Endodermal cell (in vitro differentiated cells): ENCODE measurements around the gene GPR4. TPM values are rescaled to one million over a fixed set of nuclear protein-coding genes. Genes with fewer than 3 reads are reported as not detected.

Experiments used
- DNase-seq: peaks from one replicate; pipeline ENCODE4 v3.0.0-alpha.2; 2017
- H3K27ac ChIP-seq: 2 replicates; pipeline ENCODE4 v1.5.1; 2013; ENCODE audit warnings: mild to moderate bottlenecking, low read depth, low read length, moderate library complexity
- H3K27me3 ChIP-seq: 2 replicates; pipeline ENCODE4 v1.6.1; 2013; ENCODE audit warnings: mild to moderate bottlenecking, low read length, moderate library complexity; ENCODE audit not compliant: insufficient read depth, control insufficient read depth, poor library complexity, severe bottlenecking
- H3K36me3 ChIP-seq: 2 replicates; pipeline ENCODE4 v1.7.0; 2013; ENCODE audit warnings: mild to moderate bottlenecking, low read length, moderate library complexity; ENCODE audit not compliant: control insufficient read depth, insufficient read depth
- H3K4me1 ChIP-seq: one replicate; pipeline ENCODE4 v1.7.0; 2013; ENCODE audit warnings: low read length; ENCODE audit not compliant: control insufficient read depth, insufficient read depth
- H3K4me3 ChIP-seq: 2 replicates; pipeline ENCODE4 v1.5.1; 2013; ENCODE audit warnings: mild to moderate bottlenecking, low read length, moderate library complexity
- H3K9ac ChIP-seq: 2 replicates; pipeline ENCODE4 v1.6.1; 2013; ENCODE audit warnings: mild to moderate bottlenecking, low read length, moderate library complexity; ENCODE audit not compliant: poor library complexity, severe bottlenecking; ENCODE audit errors: extremely low read depth
- H3K9me3 ChIP-seq: 2 replicates; pipeline ENCODE4 v1.6.1; 2013; ENCODE audit warnings: mild to moderate bottlenecking, low read length, moderate library complexity; ENCODE audit not compliant: control insufficient read depth
- H3K27ac Mint-ChIP-seq: 2 replicates; pipeline ENCODE4 v1.8.0; 2020; ENCODE audit warnings: mixed read lengths
- H3K27me3 Mint-ChIP-seq: 2 replicates; pipeline ENCODE4 v1.8.0; 2021; ENCODE audit warnings: mild to moderate bottlenecking, mixed read lengths; ENCODE audit not compliant: insufficient read depth
- H3K36me3 Mint-ChIP-seq: 2 replicates; pipeline ENCODE4 v1.8.0; 2020; ENCODE audit warnings: low read depth, mixed read lengths
- H3K4me1 Mint-ChIP-seq: 2 replicates; pipeline ENCODE4 v1.8.0; 2020; ENCODE audit warnings: mixed read lengths
- H3K4me3 Mint-ChIP-seq: 2 replicates; pipeline ENCODE4 v1.8.0; 2020; ENCODE audit warnings: mild to moderate bottlenecking, moderate library complexity, mixed read lengths
- H3K9me3 Mint-ChIP-seq: 2 replicates; pipeline ENCODE4 v1.8.0; 2020; ENCODE audit warnings: mild to moderate bottlenecking, mixed read lengths
- CTCF ChIP-seq: fragments of 200-600 bp; sonication (generic); conservative IDR thresholded peaks from 2 replicates; pipeline ENCODE4 v1.5.0; 2021; ENCODE audit warnings: antibody characterized with exemption, mild to moderate bottlenecking
- WGBS, 2 experiments: methylation state at CpG; one replicate each; pipeline versions ENCODE4 v1.1.5 to v1.1.7; 2013; ENCODE audit warnings: missing lambda C conversion rate in 2 of 2, mixed read lengths in 1 of 2; ENCODE audit not compliant: insufficient coverage in 1 of 2, insufficient read length in 1 of 2; 5-methylcytosine and 5-hydroxymethylcytosine counted together
- total RNA-seq, 2 donors: library from RNA; stranded (reverse); fragmentation: NEBNext Ultra II Directional in 1 of 2; extraction: Animal tissue kit (Norgen Biotek cat#: 25700) in 1 of 2; gene quantifications; 2 replicates in 1 of 2; 3 replicates in 1 of 2; pipeline ENCODE4 v1.2.1, GENCODE V29; 2021

The GPR4 gene
- total RNA-seq, 2 donors from 2014 or later: not detected

- Histone ChIP-seq H3K4me1 (no peaks in the 10 kb centered on the region), H3K27ac (no peak overlapping the region), H3K36me3 (no peaks in the 10 kb centered on the region), H3K4me3 (no peak overlapping the region), H3K9me3 (no peaks in the 10 kb centered on the region), H3K9ac (no peak overlapping the region), H3K27me3 (no peaks in the 10 kb centered on the region)
- no peak for DNase-seq
- Mint-ChIP-seq H3K9me3 (no peaks in the 10 kb centered on the region), H3K27me3 (no peaks in the 10 kb centered on the region), H3K4me1 (peaks cover 6% of the 10 kb centered on the region), H3K27ac (no peak overlapping the region), H3K4me3 (no peak overlapping the region), H3K36me3 (peaks cover 6% of the 10 kb centered on the region)
- 100% methylated on average over 2 of the region's 2 CpGs; no CpG with 5 or more reads in 1 of the 2 experiments for WGBS, 2 experiments
- TF ChIP-seq CTCF: no peak
These were observed 34.4 kb downstream of the GPR4 start for GRCh38 chr19:45567609-45568008.

- no peak for TF ChIP-seq CTCF
- H3K4me3 ChIP-seq: no peak overlapping the region
- 50 to 61% methylated on average over 2 to 5 of the region's 5 CpGs for WGBS, 2 experiments
- H3K27me3 ChIP-seq: no peaks in the 10 kb centered on the region
- no peak overlapping the region for H3K9ac ChIP-seq
- no peaks in the 10 kb centered on the region for H3K27me3 Mint-ChIP-seq
- H3K4me3 Mint-ChIP-seq: no peak overlapping the region
- H3K9me3 ChIP-seq: no peaks in the 10 kb centered on the region
- peaks cover 6% of the 10 kb centered on the region for H3K4me1 Mint-ChIP-seq
- H3K36me3 ChIP-seq: no peaks in the 10 kb centered on the region
- peak; percentile 81 for DNase-seq
- H3K36me3 Mint-ChIP-seq: peaks cover 6% of the 10 kb centered on the region
- no peaks in the 10 kb centered on the region for H3K9me3 Mint-ChIP-seq
- H3K27ac Mint-ChIP-seq: no peak overlapping the region
- no peak overlapping the region for H3K27ac ChIP-seq
- no peaks in the 10 kb centered on the region for H3K4me1 ChIP-seq
These were observed 37.8 kb downstream of the GPR4 start for GRCh38 chr19:45564131-45564780.

- H3K27ac Mint-ChIP-seq: no peak overlapping the region
- Histone ChIP-seq H3K27me3 (no peaks in the 10 kb centered on the region), H3K9me3 (no peaks in the 10 kb centered on the region), H3K9ac (no peak overlapping the region), H3K4me3 (no peak overlapping the region), H3K27ac (no peak overlapping the region), H3K36me3 (no peaks in the 10 kb centered on the region), H3K4me1 (no peaks in the 10 kb centered on the region)
- H3K9me3 Mint-ChIP-seq: no peaks in the 10 kb centered on the region
- H3K4me1 Mint-ChIP-seq: peaks cover 6% of the 10 kb centered on the region
- WGBS, 2 experiments: 85 to 95% methylated on average over 2 to 10 of the region's 11 CpGs
- H3K36me3 Mint-ChIP-seq: peaks cover 6% of the 10 kb centered on the region
- H3K4me3 Mint-ChIP-seq: no peak overlapping the region
- TF ChIP-seq CTCF: no peak
- DNase-seq: no peak
- no peaks in the 10 kb centered on the region for H3K27me3 Mint-ChIP-seq
These were observed 41.3 kb downstream of the GPR4 start for GRCh38 chr19:45560686-45561085.
